ENCODE results near the gene VIM. TPM values are rescaled to one million over a fixed set of nuclear protein-coding genes. Genes with fewer than 3 reads are reported as not detected.

Gene VIM
- polyA plus RNA-seq, result 4.2 and 4.6 TPM in 2 replicates

DNA sequence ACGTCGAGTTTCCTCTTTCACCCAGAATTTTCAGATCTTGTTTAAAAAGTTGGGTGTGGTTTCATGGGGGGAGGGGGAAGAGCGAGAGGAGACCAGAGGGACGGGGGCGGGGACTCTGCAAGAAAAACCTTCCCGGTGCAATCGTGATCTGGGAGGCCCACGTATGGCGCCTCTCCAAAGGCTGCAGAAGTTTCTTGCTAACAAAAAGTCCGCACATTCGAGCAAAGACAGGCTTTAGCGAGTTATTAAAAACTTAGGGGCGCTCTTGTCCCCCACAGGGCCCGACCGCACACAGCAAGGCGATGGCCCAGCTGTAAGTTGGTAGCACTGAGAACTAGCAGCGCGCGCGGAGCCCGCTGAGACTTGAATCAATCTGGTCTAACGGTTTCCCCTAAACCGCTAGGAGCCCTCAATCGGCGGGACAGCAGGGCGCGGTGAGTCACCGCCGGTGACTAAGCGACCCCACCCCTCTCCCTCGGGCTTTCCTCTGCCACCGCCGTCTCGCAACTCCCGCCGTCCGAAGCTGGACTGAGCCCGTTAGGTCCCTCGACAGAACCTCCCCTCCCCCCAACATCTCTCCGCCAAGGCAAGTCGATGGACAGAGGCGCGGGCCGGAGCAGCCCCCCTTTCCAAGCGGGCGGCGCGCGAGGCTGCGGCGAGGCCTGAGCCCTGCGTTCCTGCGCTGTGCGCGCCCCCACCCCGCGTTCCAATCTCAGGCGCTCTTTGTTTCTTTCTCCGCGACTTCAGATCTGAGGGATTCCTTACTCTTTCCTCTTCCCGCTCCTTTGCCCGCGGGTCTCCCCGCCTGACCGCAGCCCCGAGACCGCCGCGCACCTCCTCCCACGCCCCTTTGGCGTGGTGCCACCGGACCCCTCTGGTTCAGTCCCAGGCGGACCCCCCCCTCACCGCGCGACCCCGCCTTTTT is at the start of gene VIM:
VIM (plus strand) TSS at position 151 of the 925 bp plus-strand sequence. CDS start 1,182 bp downstream, outside the sequence.

GRCh38 chr10:17200912-17201793 is 26.9 kb upstream of the VIM start, which contains the start of gene TRDMT1:
Gene TRDMT1 (minus strand): TSS chr10:17201672. CDS start chr10:17201634, 38 bp downstream.

Other genes with a start within 250 kb of the VIM start
- not detected in 2 replicates for gene CUBN, start 98.4 kb upstream of the VIM start, polyA plus RNA-seq
- 2.6 and 3.5 TPM in 2 replicates for gene TRDMT1, start 26.6 kb upstream of the VIM start, polyA plus RNA-seq
- gene ST8SIA6, start 226.4 kb downstream of the VIM start, polyA plus RNA-seq, result not detected in 2 replicates

All from Purkinje cell (primary cell).